GM12872 (cell line): ENCODE measurements around the gene C1GALT1C1L.

ENCODE experiments used
- CTCF ChIP-seq: IDR thresholded peaks from 3 replicates; pipeline ENCODE4 v1.5.1; 2011; ENCODE audit warnings: low read depth, mild to moderate bottlenecking, low read length, moderate library complexity; ENCODE audit not compliant: insufficient read depth

The C1GALT1C1L gene

GRCh38 chr2:43643680-43644079 lies 32.5 kb downstream of the C1GALT1C1L start:
- TF ChIP-seq CTCF, result no peak

- no peak for TF ChIP-seq CTCF
Measured at GRCh38 chr2:43642363-43642762, 33.9 kb downstream of the C1GALT1C1L start.

- TF ChIP-seq CTCF, result no peak
Measured at GRCh38 chr2:43637030-43637803, 39.0 kb downstream of the C1GALT1C1L start, which contains the start of gene PLEKHH2. Gene PLEKHH2 (plus strand): TSS chr2:43637260. CDS start chr2:43644674, 7,414 bp downstream.

GRCh38 chr2:43636621-43637020 lies 39.6 kb downstream of the C1GALT1C1L start:
- no peak for TF ChIP-seq CTCF

- no peak for TF ChIP-seq CTCF
Measured at GRCh38 chr2:43634604-43635306, 41.5 kb downstream of the C1GALT1C1L start.

- TF ChIP-seq CTCF, result no peak
Measured at GRCh38 chr2:43631618-43632317, 44.5 kb downstream of the C1GALT1C1L start.
